ENCODE results near the gene BORA. TPM values are rescaled to one million over a fixed set of nuclear protein-coding genes. Genes with fewer than 3 reads are reported as not detected.

The BORA gene
- total RNA-seq, result 4.4 TPM

GRCh38 chr13:72727417-72728289 lies at the start of gene BORA, which contains the start of gene MZT1:
Gene BORA, plus strand, starts transcription at chr13:72727923. Its CDS starts 1,018 bp downstream, at chr13:72728941.
Gene MZT1, minus strand, starts transcription at chr13:72727629. Its CDS starts 27 bp downstream, at chr13:72727602.

GRCh38 chr13:72781451-72782439 lies 54.0 kb downstream of the BORA start, which contains the start of the genes DIS3 and PIBF1:
Gene DIS3, minus strand, starts transcription at chr13:72781900. Its CDS starts 68 bp downstream, at chr13:72781832.
Gene PIBF1, plus strand, starts transcription at chr13:72782133. Its CDS starts 1,337 bp downstream, at chr13:72783470.

Other genes with a start within 250 kb of the BORA start
- gene MZT1, start 294 bp upstream of the BORA start, total RNA-seq, result 16.2 TPM
- 45.6 TPM for gene DIS3, start 54.0 kb downstream of the BORA start, total RNA-seq
- 77.0 TPM for gene PIBF1, start 54.2 kb downstream of the BORA start, total RNA-seq

Measured in camera-type eye (tissue), 1 donor.